Neuronal stem cell (in vitro differentiated cells): ENCODE data around the gene RAD51B.

Source experiments
- DNase-seq: peaks from one replicate; pipeline ENCODE4 v3.0.0-alpha.2; 2013; ENCODE audit warnings: low spot score
- H2AFZ ChIP-seq: one replicate; pipeline ENCODE4 v1.6.1; 2013; ENCODE audit warnings: mild to moderate bottlenecking, low read length, inconsistent platforms
- H2AK5ac ChIP-seq: 2 replicates; pipeline ENCODE4 v1.6.1; 2013; ENCODE audit warnings: low read depth, mild to moderate bottlenecking, inconsistent platforms, low read length, moderate library complexity, mixed read lengths
- H2BK120ac ChIP-seq: 2 replicates; pipeline ENCODE4 v1.6.1; 2013; ENCODE audit warnings: low read depth, mild to moderate bottlenecking, inconsistent platforms, low read length, moderate library complexity, mixed read lengths
- H2BK12ac ChIP-seq: one replicate; pipeline ENCODE4 v1.6.1; 2013; ENCODE audit warnings: low read length, inconsistent platforms
- H2BK15ac ChIP-seq: 2 replicates; pipeline ENCODE4 v1.6.1; 2013; ENCODE audit warnings: mild to moderate bottlenecking, low read length, inconsistent platforms, mixed read lengths
- H2BK5ac ChIP-seq: one replicate; pipeline ENCODE4 v1.6.1; 2013; ENCODE audit warnings: inconsistent platforms, mild to moderate bottlenecking, low read length, moderate library complexity
- H3K14ac ChIP-seq: one replicate; pipeline ENCODE4 v1.6.1; 2013; ENCODE audit warnings: low read length, inconsistent platforms
- H3K18ac ChIP-seq: 2 replicates; pipeline ENCODE4 v1.6.1; 2013; ENCODE audit warnings: low read length, inconsistent platforms
- H3K23ac ChIP-seq: 2 replicates; pipeline ENCODE4 v1.6.1; 2013; ENCODE audit warnings: low read depth, mild to moderate bottlenecking, mixed read lengths, low read length, inconsistent platforms; ENCODE audit not compliant: poor library complexity
- H3K27ac ChIP-seq: replicated peaks from 3 replicates; pipeline ENCODE4 v1.5.1; 2013; ENCODE audit warnings: low read length, inconsistent platforms
- H3K27me3 ChIP-seq, 3 experiments: 2 replicates each; pipeline ENCODE4 v1.6.1; 2013; ENCODE audit warnings: low read length in 3 of 3, mild to moderate bottlenecking in 2 of 3, inconsistent platforms in 1 of 3, low read depth in 1 of 3, mixed read lengths in 1 of 3, moderate library complexity in 1 of 3; ENCODE audit not compliant: control insufficient read depth in 3 of 3, insufficient read depth in 3 of 3
- H3K36me3 ChIP-seq, 2 donors: replicated peaks in 1 of 2; 2 replicates each; pipeline ENCODE4 v1.6.1; 2013; ENCODE audit warnings: low read length in 2 of 2; ENCODE audit not compliant: control insufficient read depth in 2 of 2, insufficient read depth in 2 of 2
- H3K4ac ChIP-seq: 2 replicates; pipeline ENCODE4 v1.6.1; 2013; ENCODE audit warnings: inconsistent platforms, mild to moderate bottlenecking, low read length, moderate library complexity
- H3K4me1 ChIP-seq, 2 donors: 1 replicate in 1 of 2; 2 replicates in 1 of 2; pipeline ENCODE4 v1.6.1; 2013; ENCODE audit warnings: low read length in 2 of 2, low read depth in 1 of 2; ENCODE audit not compliant: control insufficient read depth in 2 of 2, insufficient read depth in 1 of 2
- H3K4me2 ChIP-seq: one replicate; pipeline ENCODE4 v1.6.1; 2013; ENCODE audit warnings: mild to moderate bottlenecking, low read length, inconsistent platforms; ENCODE audit not compliant: insufficient read depth, poor library complexity, severe bottlenecking
- H3K4me3 ChIP-seq, 2 donors: 2 replicates each; pipeline ENCODE4 v1.5.1; 2013; ENCODE audit warnings: low read length in 2 of 2, mild to moderate bottlenecking in 2 of 2, inconsistent platforms in 1 of 2, moderate library complexity in 1 of 2
- H3K79me1 ChIP-seq: one replicate; pipeline ENCODE4 v1.6.1; 2013; ENCODE audit warnings: low read depth, mild to moderate bottlenecking, inconsistent platforms, low read length, moderate library complexity
- H3K9ac ChIP-seq: one replicate; pipeline ENCODE4 v1.6.1; 2013; ENCODE audit warnings: mild to moderate bottlenecking, low read depth, low read length, inconsistent platforms; ENCODE audit not compliant: poor library complexity
- H3K9me3 ChIP-seq, 2 donors: replicated peaks in 1 of 2; 2 replicates each; pipeline versions ENCODE3 to v1.6.1; 2013; ENCODE audit warnings: low read length in 2 of 2, mild to moderate bottlenecking in 2 of 2, inconsistent platforms in 1 of 2, low read depth in 1 of 2, mixed read lengths in 1 of 2, moderate library complexity in 1 of 2; ENCODE audit not compliant: control insufficient read depth in 2 of 2, insufficient read depth in 1 of 2
- H4K8ac ChIP-seq: one replicate; pipeline ENCODE4 v1.6.1; 2013; ENCODE audit warnings: low read depth, mild to moderate bottlenecking, inconsistent platforms, low read length, moderate library complexity
- H4K91ac ChIP-seq: one replicate; pipeline ENCODE4 v1.6.1; 2013; ENCODE audit warnings: low read length, low read depth, mild to moderate bottlenecking, inconsistent platforms; ENCODE audit not compliant: poor library complexity
- WGBS, 2 donors: extraction: QIAGEN DNeasy Blood & Tissue Kit; methylation state at CpG; one replicate each; pipeline ENCODE4 v1.1.7; 2013; ENCODE audit warnings: missing lambda C conversion rate in 2 of 2, mixed read lengths in 1 of 2; ENCODE audit not compliant: insufficient read length in 2 of 2, insufficient replicate concordance in 1 of 2; ENCODE audit errors: extremely low coverage in 2 of 2; 5-methylcytosine and 5-hydroxymethylcytosine counted together

RAD51B gene

GRCh38 chr14:68554231-68554630, 734.7 kb downstream of the RAD51B start:
- H3K4me1 ChIP-seq: peaks cover 7 to 10% of the 10 kb centered on the region in 2 donors
- H2BK15ac ChIP-seq: peak overlapping the region; percentile 38
- WGBS, 2 donors: no CpG with 5 or more reads among the region's 4 CpGs
- no peak for DNase-seq
- peaks cover 2 to 8% of the 10 kb centered on the region in 2 donors for H3K9me3 ChIP-seq
- H2BK5ac ChIP-seq: no peak overlapping the region
- H4K91ac ChIP-seq: no peak overlapping the region
- no peak overlapping the region for H2AFZ ChIP-seq
- H3K27me3 ChIP-seq: no peaks in the 10 kb centered on the region
- no peaks in the 10 kb centered on the region for H3K79me1 ChIP-seq
- H3K4ac ChIP-seq: no peak overlapping the region
- no peak overlapping the region for H2BK120ac ChIP-seq
- no peak overlapping the region for H2AK5ac ChIP-seq
- no peak overlapping the region for H3K4me3 ChIP-seq
- H2BK12ac ChIP-seq: no peak overlapping the region
- H3K9ac ChIP-seq: no peak overlapping the region
- no peak overlapping the region for H3K14ac ChIP-seq
- H3K23ac ChIP-seq: no peak overlapping the region
- H3K27ac ChIP-seq: no peak overlapping the region
- no peaks in the 10 kb centered on the region for H3K36me3 ChIP-seq
- no peak overlapping the region for H3K18ac ChIP-seq
- no peak overlapping the region for H4K8ac ChIP-seq
- no peak overlapping the region for H3K4me2 ChIP-seq

GRCh38 chr14:68556253-68556652, 736.7 kb downstream of the RAD51B start:
- Histone ChIP-seq H3K4me3 (no peak overlapping the region), H2BK15ac (no peak overlapping the region), H3K9me3 (peaks cover 2 to 11% of the 10 kb centered on the region in 2 donors), H3K14ac (no peak overlapping the region), H4K8ac (no peak overlapping the region), H4K91ac (no peak overlapping the region), H3K4me2 (no peak overlapping the region), H3K4ac (no peak overlapping the region), H3K18ac (peak overlapping the region; percentile 50), H2AFZ (no peak overlapping the region), H3K4me1 (peaks cover 1 to 5% of the 10 kb centered on the region in 2 donors), H2BK120ac (no peak overlapping the region), H2AK5ac (peak overlapping the region; percentile 90), H3K27ac (no peak overlapping the region), H2BK5ac (no peak overlapping the region), H3K23ac (no peak overlapping the region), H2BK12ac (peak overlapping the region; percentile 33), H3K79me1 (no peaks in the 10 kb centered on the region), H3K36me3 (no peaks in the 10 kb centered on the region), H3K27me3 (no peaks in the 10 kb centered on the region), H3K9ac (no peak overlapping the region)
- no CpG with 5 or more reads among the region's 4 CpGs for WGBS, 2 donors
- DNase-seq: no peak

GRCh38 chr14:68557648-68558047, 738.1 kb downstream of the RAD51B start:
- Histone ChIP-seq H3K18ac (no peak overlapping the region), H4K91ac (no peak overlapping the region), H3K27ac (no peak overlapping the region), H3K23ac (no peak overlapping the region), H2BK15ac (no peak overlapping the region), H3K4me3 (no peak overlapping the region), H3K4ac (no peak overlapping the region), H2BK5ac (no peak overlapping the region), H4K8ac (no peak overlapping the region), H3K9me3 (peaks cover 2 to 11% of the 10 kb centered on the region in 2 donors), H3K9ac (no peak overlapping the region), H2BK12ac (no peak overlapping the region), H3K79me1 (no peaks in the 10 kb centered on the region), H3K27me3 (no peaks in the 10 kb centered on the region), H2AFZ (no peak overlapping the region), H2AK5ac (no peak overlapping the region), H3K4me1 (peaks cover 7 to 10% of the 10 kb centered on the region in 2 donors), H3K14ac (no peak overlapping the region), H3K36me3 (no peaks in the 10 kb centered on the region), H3K4me2 (no peak overlapping the region), H2BK120ac (no peak overlapping the region)
- no peak for DNase-seq
- no CpG with 5 or more reads among the region's 2 CpGs for WGBS, 2 donors

GRCh38 chr14:68558096-68558495, 738.5 kb downstream of the RAD51B start:
- H3K23ac ChIP-seq: no peak overlapping the region
- H3K36me3 ChIP-seq: no peaks in the 10 kb centered on the region
- no peak overlapping the region for H2BK120ac ChIP-seq
- H4K91ac ChIP-seq: no peak overlapping the region
- no peak overlapping the region for H3K4me3 ChIP-seq
- WGBS, 2 donors: no CpG with 5 or more reads among the region's 11 CpGs
- no peak overlapping the region for H2BK12ac ChIP-seq
- H3K18ac ChIP-seq: no peak overlapping the region
- H2AFZ ChIP-seq: no peak overlapping the region
- no peak overlapping the region for H3K14ac ChIP-seq
- peaks cover 7 to 10% of the 10 kb centered on the region in 2 donors for H3K4me1 ChIP-seq
- H2AK5ac ChIP-seq: no peak overlapping the region
- peaks cover 2 to 11% of the 10 kb centered on the region in 2 donors for H3K9me3 ChIP-seq
- no peak overlapping the region for H4K8ac ChIP-seq
- no peak overlapping the region for H2BK15ac ChIP-seq
- H2BK5ac ChIP-seq: no peak overlapping the region
- H3K4ac ChIP-seq: no peak overlapping the region
- no peak overlapping the region for H3K4me2 ChIP-seq
- no peak overlapping the region for H3K27ac ChIP-seq
- no peak overlapping the region for H3K9ac ChIP-seq
- DNase-seq: no peak
- H3K79me1 ChIP-seq: no peaks in the 10 kb centered on the region
- H3K27me3 ChIP-seq: no peaks in the 10 kb centered on the region
